Erythroblast (primary cell): ENCODE data around the gene SUN2.

Experiments
- GATA1 ChIP-seq: IDR thresholded peaks from 2 replicates; pipeline ENCODE4 v1.6.1; 2011; ENCODE audit warnings: low read depth, mild to moderate bottlenecking, control low read depth, low read length, moderate library complexity
- POLR2A ChIP-seq: IDR thresholded peaks from 2 replicates; pipeline ENCODE4 v1.6.1; 2011; ENCODE audit warnings: mild to moderate bottlenecking, low read length

DNA sequence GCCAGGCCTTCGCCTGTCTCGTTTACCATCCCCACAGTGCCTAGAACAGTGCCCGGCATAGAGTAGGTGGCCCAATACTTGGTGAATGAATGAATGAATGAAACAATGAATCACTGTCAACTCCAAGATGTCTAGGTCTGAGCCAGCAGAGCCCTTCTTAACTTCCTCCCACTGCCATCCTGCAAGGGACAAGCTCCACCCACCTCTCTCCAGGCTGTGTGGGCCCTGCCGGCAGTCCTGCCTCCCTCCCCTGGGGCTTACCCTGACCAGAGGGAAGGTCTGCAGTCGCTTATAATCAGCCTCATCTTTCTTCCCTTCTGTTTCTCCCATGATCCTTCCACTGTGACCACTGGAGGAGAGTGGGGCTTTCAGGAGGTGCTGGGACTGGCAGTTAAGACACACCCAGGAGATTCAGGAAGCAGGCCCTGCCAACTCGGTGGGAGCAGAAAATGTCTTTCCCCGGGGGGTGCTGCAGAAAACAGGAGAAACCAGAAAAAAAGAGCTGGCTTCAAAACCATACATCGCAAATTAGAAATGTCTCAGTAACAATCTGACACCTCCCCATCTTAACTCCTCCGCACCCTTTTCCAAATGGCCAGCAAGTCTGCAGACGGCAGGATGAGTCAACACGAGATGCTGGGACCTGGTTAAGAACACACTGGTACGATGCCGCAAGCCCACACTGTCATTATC lies 26.8 kb upstream of the SUN2 start:
- TF ChIP-seq POLR2A (no peak), GATA1 (no peak)
